ENCODE measurements around the gene VPS33B. TPM values are rescaled to one million over a fixed set of nuclear protein-coding genes. Genes with fewer than 3 reads are reported as not detected.

VPS33B gene
- total RNA-seq, 1 experiment from 2014 or later = 16.3 TPM

DNA sequence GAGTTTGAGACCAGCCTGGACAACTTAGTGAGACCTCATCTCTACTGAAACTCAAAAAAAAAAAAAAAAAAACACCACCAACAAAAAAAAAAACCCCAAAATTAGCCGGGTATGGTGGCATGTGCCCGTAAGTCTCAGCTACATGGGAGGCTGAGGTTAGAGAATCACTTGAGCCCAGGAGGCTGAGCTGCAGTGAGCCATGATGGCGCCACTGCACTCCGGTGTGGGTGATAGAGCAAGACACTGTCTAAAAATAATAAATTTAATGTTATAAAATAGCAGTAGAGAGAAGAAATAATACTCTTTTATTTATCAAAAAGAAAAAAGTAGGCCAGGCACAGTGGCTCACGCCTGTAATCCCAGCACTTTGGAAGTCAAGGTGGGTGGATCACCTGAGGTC, 50.3 kb downstream of the VPS33B start:
- Histone ChIP-seq H3K4me1 (ENCODE audit: insufficient read depth, low read length) (no peaks in the 10 kb centered on the region), H2BK12ac (ENCODE audit: insufficient read length, low read depth, low read length) (no peak overlapping the region), H3K4me2 (ENCODE audit: insufficient read depth, insufficient read length, low read length) (no peak overlapping the region), H4K91ac (ENCODE audit: insufficient read length, low read depth, low read length) (no peak overlapping the region), H3K79me1 (ENCODE audit: insufficient read depth, low read depth, low read length, poor library complexity, severe bottlenecking) (peaks cover 2% of the 10 kb centered on the region), H3K56ac (ENCODE audit: insufficient read length, low read depth, low read length) (no peak overlapping the region), H2BK5ac (ENCODE audit: insufficient read length, low read length) (no peak overlapping the region), H4K20me1 (ENCODE audit: control insufficient read depth, insufficient read depth, insufficient read length) (no peaks in the 10 kb centered on the region), H2BK120ac (ENCODE audit: low read depth, low read length, poor library complexity, severe bottlenecking) (no peak overlapping the region), H3K9ac (ENCODE audit: extremely low read depth, insufficient read length, low read length) (no peak overlapping the region), H2AK5ac (ENCODE audit: insufficient read length, low read length) (no peak overlapping the region), H3K4ac (ENCODE audit: low read depth, low read length) (no peak overlapping the region), H3K23ac (ENCODE audit: insufficient read length, low read depth, low read length) (no peak overlapping the region), H4K5ac (ENCODE audit: insufficient read length, low read depth, low read length) (no peak overlapping the region), H4K8ac (replicated peaks; ENCODE audit: insufficient read length, low read depth, low read length) (no peak overlapping the region), H2BK15ac (ENCODE audit: low read depth, low read length) (no peak overlapping the region), H2BK20ac (ENCODE audit: low read depth, low read length, poor library complexity, severe bottlenecking) (no peak overlapping the region), H2AFZ (ENCODE audit: low read length) (no peak overlapping the region), H3T11ph (ENCODE audit: low read length) (no peak overlapping the region), H3K27me3 (ENCODE audit: insufficient read depth, low read length) (no peaks in the 10 kb centered on the region), H3K27ac (ENCODE audit: insufficient read length, low read depth, low read length) (no peak overlapping the region), H3K79me2 (ENCODE audit: insufficient read depth, low read length) (no peaks in the 10 kb centered on the region), H3K9me3 (ENCODE audit: control insufficient read depth, low read depth, low read length) (no peaks in the 10 kb centered on the region), H3K14ac (ENCODE audit: insufficient read depth, low read length) (no peak overlapping the region), H3K18ac (ENCODE audit: insufficient read length, low read depth, low read length) (no peak overlapping the region), H3K23me2 (ENCODE audit: insufficient read length, low read depth, low read length, poor library complexity, severe bottlenecking) (no peaks in the 10 kb centered on the region)
- no peak for DNase-seq
- Mint-ChIP-seq H3K4me1 (no peaks in the 10 kb centered on the region), H3K36me3 (ENCODE audit: insufficient read depth in 1 of 3, low read depth in 3 of 3) (peaks cover 54 to 87% (median 83%) of the 10 kb centered on the region in 3 experiments; a peak in 6 of 7 replicates), H3K27ac (no peak overlapping the region), H3K4me3 (no peak overlapping the region), H3K27me3 (ENCODE audit: low read depth) (no peaks in the 10 kb centered on the region), H3K9me3 (no peaks in the 10 kb centered on the region)
- TF ChIP-seq, protein P1, sequence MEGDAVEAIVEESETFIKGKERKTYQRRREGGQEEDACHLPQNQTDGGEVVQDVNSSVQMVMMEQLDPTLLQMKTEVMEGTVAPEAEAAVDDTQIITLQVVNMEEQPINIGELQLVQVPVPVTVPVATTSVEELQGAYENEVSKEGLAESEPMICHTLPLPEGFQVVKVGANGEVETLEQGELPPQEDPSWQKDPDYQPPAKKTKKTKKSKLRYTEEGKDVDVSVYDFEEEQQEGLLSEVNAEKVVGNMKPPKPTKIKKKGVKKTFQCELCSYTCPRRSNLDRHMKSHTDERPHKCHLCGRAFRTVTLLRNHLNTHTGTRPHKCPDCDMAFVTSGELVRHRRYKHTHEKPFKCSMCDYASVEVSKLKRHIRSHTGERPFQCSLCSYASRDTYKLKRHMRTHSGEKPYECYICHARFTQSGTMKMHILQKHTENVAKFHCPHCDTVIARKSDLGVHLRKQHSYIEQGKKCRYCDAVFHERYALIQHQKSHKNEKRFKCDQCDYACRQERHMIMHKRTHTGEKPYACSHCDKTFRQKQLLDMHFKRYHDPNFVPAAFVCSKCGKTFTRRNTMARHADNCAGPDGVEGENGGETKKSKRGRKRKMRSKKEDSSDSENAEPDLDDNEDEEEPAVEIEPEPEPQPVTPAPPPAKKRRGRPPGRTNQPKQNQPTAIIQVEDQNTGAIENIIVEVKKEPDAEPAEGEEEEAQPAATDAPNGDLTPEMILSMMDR (conservative IDR thresholded peaks at IDR 0.05) = no peak
- no CpG with 5 or more reads among the region's 5 CpGs for WGBS (ENCODE audit: extremely low coverage, insufficient read length, low lambda C conversion rate)

Data from H9 (cell line).